Pancreas (tissue), 10 donors: ENCODE data around the gene MSMP. TPM values are rescaled to one million over a fixed set of nuclear protein-coding genes. Genes with fewer than 3 reads are reported as not detected.

Experiments used
- ATAC-seq, 4 donors: fragments of 200-7000 bp; cut with Tn5 transposase; one replicate each; pipeline versions ENCODE4 v1.8.0 to v1.9.1; 2020; ENCODE audit warnings: mild to moderate bottlenecking in 4 of 4, moderate library complexity in 4 of 4
- DNase-seq, 6 donors: peaks; one replicate each; pipeline ENCODE4 v3.0.0-alpha.2; 2020
- FAIRE-seq: peaks from 2 replicates; lab custom pipeline; 2012; peaks lifted over from hg19 to GRCh38; lab: Jason Lieb, UNC
- H3K27ac ChIP-seq, 4 donors: fragments of 200-600 bp; sonication (generic); 1 replicate in 3 of 4; 2 replicates in 1 of 4; pipeline versions ENCODE4 v1.5.0 to v1.8.0; 2020
- H3K27me3 ChIP-seq, 4 donors: fragments of 200-600 bp; one replicate each; pipeline ENCODE4 v1.8.0; 2021
- H3K36me3 ChIP-seq, 3 donors: fragments of 200-600 bp; sonication (generic) in 1 of 3; one replicate each; pipeline versions ENCODE4 v1.5.0 to v1.8.0; 2020 to 2021
- H3K4me1 ChIP-seq, 3 donors: fragments of 200-600 bp; one replicate each; pipeline ENCODE4 v1.8.0; 2021
- H3K4me3 ChIP-seq, 4 donors: fragments of 200-600 bp; sonication (generic) in 2 of 4; one replicate each; pipeline versions ENCODE4 v1.5.0 to v1.8.0; 2020 to 2021
- H3K9me3 ChIP-seq, 4 donors: fragments of 200-600 bp; one replicate each; pipeline ENCODE4 v1.8.0; 2021
- WGBS, 2 donors: extraction: QIAGEN DNeasy Blood & Tissue Kit; methylation state at CpG; one replicate each; pipeline ENCODE4 v1.1.7; 2013; 5-methylcytosine and 5-hydroxymethylcytosine counted together
- intact Hi-C, 3 donors: fragments of 100-400 bp; cut with DNase I; formaldehyde crosslinking; loops; one replicate each; pipeline versions ENCODE4 v1.11.1 to v1.14.2; 2022
- polyA plus RNA-seq, 2 donors: library from polyadenylated mRNA; stranded (reverse); fragments of 200-250 nt; gene quantifications; one replicate each; pipeline ENCODE4 v1.2.3, GENCODE V29; 2013
- total RNA-seq, 6 donors: library from RNA; stranded (reverse); fragmentation: NEBNext Ultra II Directional in 4 of 6; extraction: Animal tissue kit (Norgen Biotek cat#: 25700) in 4 of 6; gene quantifications; one replicate each; pipeline versions ENCODE4 v1.2.1 to v1.2.4, GENCODE V29; 2021 to 2023
- TF ChIP-seq, protein P1 (sequence below), 4 donors: fragments of 200-600 bp; sonication (generic) in 3 of 4; IDR thresholded peaks; one replicate each; pipeline versions ENCODE4 v1.5.0 to v1.8.0; 2021; ENCODE audit warnings: antibody characterized with exemption in 4 of 4
- donor health status: healthy with polysubstance abuse.
- donor health status: DM: no; HTN: no; CAD: no; lungs with moderate emphysema.
- donor health status: DM: no; HTN: no; CAD: no.
- donor health status: control.
- donor health status: control.
- donor health status: Bipolar disorder and iron deficiency.
- donor health status: DM: yes; HTN: yes; CAD: no.
- donor health status: DM: no; HTN: no; CAD: no.
- donor health status: DM: no; HTN: no; CAD: no.
- donor health status: DM: yes; HTN: yes; CAD: no.

The MSMP gene
- total and polyA plus RNA-seq, 8 donors, result 0.49 to 2.3 (median 0.67) TPM; not detected in 5

DNA sequence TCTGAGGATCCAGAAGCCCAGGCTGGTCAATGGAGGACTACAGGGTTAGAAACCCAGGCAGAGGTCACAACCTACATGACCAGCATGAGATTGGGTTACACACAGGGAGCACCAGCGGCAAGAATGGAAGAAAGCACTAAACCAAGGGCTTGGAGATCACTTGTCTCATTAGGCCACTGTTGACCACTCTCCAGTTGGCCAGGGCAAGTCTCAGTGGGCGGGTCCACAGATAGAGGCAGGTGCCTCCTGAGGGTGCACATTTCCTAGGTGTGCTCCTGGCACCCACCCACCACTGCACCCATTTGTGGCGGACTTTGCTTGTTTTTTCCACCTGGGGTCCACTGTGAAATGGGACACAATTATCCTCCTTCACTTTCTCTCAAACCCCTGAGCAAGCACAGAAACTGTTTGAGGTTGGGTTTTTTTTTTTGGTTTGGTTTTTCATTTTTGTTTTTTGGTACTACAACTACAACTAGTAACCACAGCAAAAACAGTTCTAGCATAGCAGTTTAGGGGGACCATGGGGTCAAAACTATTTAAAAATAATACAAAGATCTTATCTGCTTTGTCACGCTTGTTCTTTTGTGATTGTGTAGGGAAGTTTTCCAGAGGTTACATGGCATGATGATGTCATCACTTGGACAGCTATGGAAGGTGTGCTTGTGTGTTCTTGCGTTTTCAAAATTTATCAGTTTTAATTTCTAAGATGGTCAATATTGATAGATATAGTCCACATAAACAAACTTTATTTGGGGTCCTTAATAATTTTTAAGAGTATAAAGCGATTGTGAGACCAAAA, 43.4 kb upstream of the MSMP start:
- 79 to 80% methylated on average over 6 of the region's 6 CpGs for WGBS, 2 donors
- H3K27ac ChIP-seq, result no peak overlapping the region
- H3K27me3 ChIP-seq, result no peaks in the 10 kb centered on the region
- peak in 1 of 4 donors; percentile 16 for ATAC-seq
- DNase-seq, result no peak
- H3K4me3 ChIP-seq, result no peak overlapping the region
- H3K9me3 ChIP-seq, result no peaks in the 10 kb centered on the region
- no peaks in the 10 kb centered on the region for H3K36me3 ChIP-seq
- no peaks in the 10 kb centered on the region for H3K4me1 ChIP-seq
- no peak for FAIRE-seq
- intact Hi-C loops, result loop anchor here in 1 of 3 donors (10.0 kb wide), 1 partner anchor 77 kb away; the partner anchor contains the start of gene OR13J1
- TF ChIP-seq, protein P1, sequence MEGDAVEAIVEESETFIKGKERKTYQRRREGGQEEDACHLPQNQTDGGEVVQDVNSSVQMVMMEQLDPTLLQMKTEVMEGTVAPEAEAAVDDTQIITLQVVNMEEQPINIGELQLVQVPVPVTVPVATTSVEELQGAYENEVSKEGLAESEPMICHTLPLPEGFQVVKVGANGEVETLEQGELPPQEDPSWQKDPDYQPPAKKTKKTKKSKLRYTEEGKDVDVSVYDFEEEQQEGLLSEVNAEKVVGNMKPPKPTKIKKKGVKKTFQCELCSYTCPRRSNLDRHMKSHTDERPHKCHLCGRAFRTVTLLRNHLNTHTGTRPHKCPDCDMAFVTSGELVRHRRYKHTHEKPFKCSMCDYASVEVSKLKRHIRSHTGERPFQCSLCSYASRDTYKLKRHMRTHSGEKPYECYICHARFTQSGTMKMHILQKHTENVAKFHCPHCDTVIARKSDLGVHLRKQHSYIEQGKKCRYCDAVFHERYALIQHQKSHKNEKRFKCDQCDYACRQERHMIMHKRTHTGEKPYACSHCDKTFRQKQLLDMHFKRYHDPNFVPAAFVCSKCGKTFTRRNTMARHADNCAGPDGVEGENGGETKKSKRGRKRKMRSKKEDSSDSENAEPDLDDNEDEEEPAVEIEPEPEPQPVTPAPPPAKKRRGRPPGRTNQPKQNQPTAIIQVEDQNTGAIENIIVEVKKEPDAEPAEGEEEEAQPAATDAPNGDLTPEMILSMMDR (IDR thresholded peaks at IDR 0.05), result no peak

DNA sequence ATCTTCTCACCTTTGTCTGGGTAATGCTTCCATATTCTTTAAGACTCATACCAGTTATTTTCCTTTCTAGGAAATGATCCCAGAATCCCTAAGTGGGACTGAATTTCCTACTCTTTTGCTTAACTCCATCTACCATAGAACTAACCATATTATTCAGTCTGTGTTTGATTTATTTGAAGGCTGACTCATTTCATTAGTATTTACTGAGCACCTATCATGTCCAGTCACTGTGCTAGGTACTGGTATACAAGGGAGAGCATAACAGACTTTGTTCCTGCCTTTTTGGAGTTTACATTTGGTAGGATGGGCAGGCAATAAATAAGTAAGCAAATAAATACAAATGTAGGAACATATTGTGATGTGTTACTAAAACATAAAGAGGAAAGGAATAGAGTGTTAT, 41.6 kb upstream of the MSMP start:
- Histone ChIP-seq H3K27me3 (no peaks in the 10 kb centered on the region), H3K4me1 (no peaks in the 10 kb centered on the region), H3K27ac (no peak overlapping the region), H3K4me3 (no peak overlapping the region), H3K9me3 (no peaks in the 10 kb centered on the region), H3K36me3 (no peaks in the 10 kb centered on the region)
- TF ChIP-seq, protein P1 (IDR thresholded peaks at IDR 0.05), result no peak
- DNase-seq (no peak), FAIRE-seq (no peak), ATAC-seq (no peak)
- intact Hi-C loops, result loop anchor here in 1 of 3 donors (10.0 kb wide), 1 partner anchor 79 kb away; the partner anchor contains the start of gene OR13J1

DNA sequence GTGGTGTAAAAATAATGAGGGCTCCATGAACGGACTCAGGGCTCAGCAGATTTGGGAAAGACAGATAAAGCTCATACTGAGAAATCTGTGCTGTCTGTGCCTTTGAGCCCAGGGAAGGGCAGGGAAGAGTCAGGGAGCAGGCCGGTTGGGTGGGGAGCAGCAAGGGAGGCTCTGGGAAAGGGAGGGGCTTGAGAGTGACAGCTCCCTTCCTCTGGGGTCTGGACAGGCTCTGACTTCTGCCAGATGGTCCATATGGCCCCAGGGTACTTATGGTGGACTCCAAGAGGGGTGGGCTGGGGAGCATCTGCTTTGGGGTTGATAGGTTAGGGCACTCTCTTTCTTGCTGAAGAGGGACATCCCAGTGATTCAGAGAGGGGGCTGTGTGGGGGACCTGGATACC, 39.4 kb upstream of the MSMP start:
- intact Hi-C loops, result loop anchor here (5.0 to 10.0 kb wide), 3 partner anchors 81 to 99 kb away; partner anchors contain the start of gene OR13J1 (in 1 of the 3)
- H3K36me3 ChIP-seq, result no peaks in the 10 kb centered on the region
- WGBS, 2 donors, result 79 to 82% methylated on average over 2 of the region's 2 CpGs
- H3K27ac ChIP-seq, result no peak overlapping the region
- ATAC-seq (no peak), DNase-seq (no peak), FAIRE-seq (no peak)
- no peak overlapping the region for H3K4me3 ChIP-seq
- no peaks in the 10 kb centered on the region for H3K9me3 ChIP-seq
- H3K27me3 ChIP-seq, result no peaks in the 10 kb centered on the region
- TF ChIP-seq, protein P1 (IDR thresholded peaks at IDR 0.05), result no peak
- no peaks in the 10 kb centered on the region for H3K4me1 ChIP-seq

DNA sequence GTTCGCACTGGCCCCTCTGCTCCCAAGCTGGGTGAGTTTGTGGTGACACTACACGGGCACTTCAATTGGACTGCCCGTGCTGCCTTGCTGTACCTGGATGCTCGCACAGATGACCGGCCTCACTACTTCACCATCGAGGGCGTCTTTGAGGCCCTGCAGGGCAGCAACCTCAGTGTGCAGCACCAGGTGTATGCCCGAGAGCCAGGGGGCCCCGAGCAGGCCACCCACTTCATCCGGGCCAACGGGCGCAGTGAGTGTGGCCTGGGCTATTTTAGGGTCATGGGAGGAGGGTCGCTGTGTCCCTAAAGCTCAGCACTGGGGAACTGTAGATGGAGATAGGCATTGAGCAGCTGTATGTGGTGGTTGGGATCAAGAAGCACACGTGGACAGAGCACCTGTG, 38.8 kb upstream of the MSMP start:
- Histone ChIP-seq H3K27ac (no peak overlapping the region), H3K4me1 (no peaks in the 10 kb centered on the region), H3K4me3 (no peak overlapping the region), H3K36me3 (no peaks in the 10 kb centered on the region), H3K9me3 (no peaks in the 10 kb centered on the region), H3K27me3 (no peaks in the 10 kb centered on the region)
- 91 to 94% methylated on average over 14 of the region's 14 CpGs for WGBS, 2 donors
- no peak for ATAC-seq
- intact Hi-C loops, result loop anchor here (5.0 to 10.0 kb wide), 3 partner anchors 82 to 99 kb away; partner anchors contain the start of gene OR13J1 (in 1 of the 3)
- no peak for FAIRE-seq
- TF ChIP-seq, protein P1 (IDR thresholded peaks at IDR 0.05), result no peak
- DNase-seq, result no peak
